GM18499 (cell line): ENCODE data around the gene GSTM2.
A peak's percentile ranks its signal among the peaks of the same experiment; 100 is the strongest.
"Not testable (repeated sequence)": the region's sequence is repeated elsewhere in the genome, so short reads cannot be mapped to it uniquely, and the experiment has no call there.

Experiments used
- ATAC-seq: cut with Tn5 transposase; IDR thresholded peaks from one replicate; pipeline ENCODE4 v1.9.1; 2021; ENCODE audit warnings: moderate number of reproducible peaks; ENCODE audit not compliant: insufficient read depth, unreplicated experiment

The GSTM2 gene

DNA sequence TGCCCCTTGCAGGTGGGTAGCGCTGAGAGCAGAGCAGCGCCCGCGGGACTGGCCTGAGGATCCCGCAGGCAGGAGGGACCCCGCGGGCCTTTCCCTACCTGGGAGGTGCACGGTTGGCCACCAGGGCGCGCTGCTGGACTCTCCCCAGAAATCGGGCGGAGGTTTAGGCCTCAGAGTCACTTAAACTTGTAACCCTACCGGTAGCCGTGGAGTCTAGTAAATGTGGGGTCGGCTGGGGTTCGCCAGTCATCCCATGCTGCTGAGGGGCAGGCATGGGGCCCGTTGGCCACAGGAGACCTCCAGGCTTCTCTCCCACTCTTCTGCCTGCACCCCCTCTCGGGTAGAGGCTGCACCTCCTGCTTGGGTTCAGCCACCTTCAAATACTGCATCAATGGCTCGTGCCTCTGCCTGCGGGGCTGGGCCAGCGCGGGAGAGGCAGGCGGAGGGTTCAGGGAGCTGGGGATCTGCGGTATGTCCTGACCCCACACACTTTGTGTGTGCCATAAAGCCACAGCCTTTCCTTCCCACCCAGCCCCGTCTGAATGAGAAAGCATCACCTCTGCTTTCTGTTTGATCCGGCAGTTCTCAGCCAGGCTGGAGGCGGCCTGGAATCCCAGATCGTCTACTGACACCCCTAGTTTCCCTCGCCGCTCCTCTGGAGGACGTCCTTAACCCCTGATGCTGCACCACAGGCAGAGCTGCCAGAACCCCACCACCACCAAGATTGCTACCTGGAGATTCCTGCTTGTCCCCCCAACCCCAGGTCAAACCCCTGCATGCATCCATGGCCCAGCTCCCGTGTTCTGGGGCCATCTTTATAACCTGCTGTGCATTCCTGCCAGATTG lies 24.2 kb upstream of the GSTM2 start:
- ATAC-seq, result no peak

DNA sequence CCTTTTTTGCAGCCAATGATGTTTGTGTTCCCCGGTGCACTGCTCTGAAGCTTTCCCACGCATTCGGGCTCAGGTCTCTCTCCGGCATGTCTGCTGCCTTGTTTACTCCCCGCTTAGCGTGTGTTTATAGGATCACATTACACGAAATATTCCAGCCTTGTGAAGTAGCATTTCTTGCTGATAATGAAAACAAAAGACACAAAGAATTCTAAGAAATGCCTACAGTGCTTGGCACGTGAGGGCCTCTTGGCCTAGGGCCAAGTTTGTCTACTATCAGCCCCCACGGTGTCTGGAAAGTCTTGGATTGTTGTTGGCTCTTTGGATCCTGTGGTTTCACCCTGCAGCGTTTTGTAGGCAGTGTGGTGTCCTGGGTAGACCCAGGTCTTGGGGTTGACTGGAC lies 23.2 kb upstream of the GSTM2 start:
- ATAC-seq, result no peak

DNA sequence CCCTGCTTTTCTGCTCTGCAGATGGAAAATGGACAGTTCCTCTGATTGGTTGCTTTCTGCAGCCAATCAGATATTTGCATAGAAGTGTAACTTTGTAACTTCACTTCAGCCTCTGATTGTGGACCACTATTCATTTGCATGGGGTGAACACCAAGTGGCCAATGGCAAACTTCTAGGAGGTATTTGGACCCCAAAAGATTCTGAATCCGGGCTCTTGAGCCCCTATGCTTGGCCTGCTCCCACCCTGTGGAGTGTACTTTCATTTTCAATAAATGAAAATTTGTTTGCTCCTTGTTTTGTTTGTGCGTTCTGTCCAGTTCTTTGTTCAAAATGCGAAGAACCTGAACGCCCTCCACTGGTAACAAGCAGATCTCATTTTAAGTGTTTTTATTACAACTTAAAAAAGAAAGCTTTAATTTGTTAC lies 18.4 kb upstream of the GSTM2 start:
- ATAC-seq, result no peak

DNA sequence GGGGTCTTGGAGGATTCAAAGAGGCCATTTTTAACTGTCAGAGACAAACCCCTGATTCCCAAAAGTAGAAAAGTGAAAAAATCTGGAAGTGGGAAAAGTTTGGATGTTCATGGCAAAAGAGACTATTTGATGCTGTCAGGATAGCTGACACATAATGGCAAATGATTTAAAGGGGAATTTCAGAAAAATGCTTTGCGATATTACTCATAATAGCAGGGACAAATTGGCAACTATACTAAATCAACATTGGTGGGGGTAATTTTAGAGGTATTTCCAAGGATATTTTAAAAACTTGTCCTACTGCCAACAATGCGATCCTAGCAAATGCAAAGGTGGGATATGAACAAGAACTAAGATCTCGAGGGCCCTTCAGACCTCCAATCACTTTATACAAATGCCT lies 17.2 kb upstream of the GSTM2 start:
- no peak for ATAC-seq

DNA sequence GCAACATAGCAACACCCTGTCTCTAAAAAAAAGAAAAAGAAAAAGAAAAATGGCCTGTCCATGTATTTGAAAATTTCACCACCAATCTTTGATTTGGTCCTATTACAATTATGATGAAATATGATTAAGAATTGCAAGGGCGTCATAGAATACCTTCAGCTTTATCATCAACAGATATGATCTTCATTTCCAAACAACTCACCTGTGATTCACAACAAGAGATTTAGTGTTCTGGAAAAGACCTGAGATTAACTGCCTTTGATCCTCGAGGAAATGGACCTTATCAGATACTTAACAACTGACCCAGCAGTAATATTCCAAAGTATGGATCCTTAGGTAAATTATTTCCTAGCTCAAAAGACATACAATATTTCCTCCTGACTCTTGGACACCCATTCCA lies 15.5 kb upstream of the GSTM2 start:
- ATAC-seq, result no peak

DNA sequence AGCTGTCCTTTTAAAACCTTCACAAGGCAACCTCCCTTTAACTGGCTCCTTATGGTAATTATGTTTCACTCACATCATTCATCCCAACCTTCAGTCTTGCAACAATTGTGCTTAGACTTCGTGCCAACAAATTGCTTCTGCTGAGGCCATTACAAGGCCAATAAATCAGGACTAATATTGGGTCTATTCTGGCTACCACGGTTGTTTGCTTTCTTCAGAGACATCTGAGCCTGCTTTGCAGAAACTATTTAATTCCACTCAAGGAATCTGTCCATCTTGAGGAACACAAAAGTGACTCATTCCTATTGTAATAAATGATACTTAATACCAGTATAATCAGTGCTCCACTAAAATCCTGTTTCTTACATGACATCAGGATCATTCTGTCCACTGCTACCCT lies 14.6 kb upstream of the GSTM2 start:
- ATAC-seq, result no peak

DNA sequence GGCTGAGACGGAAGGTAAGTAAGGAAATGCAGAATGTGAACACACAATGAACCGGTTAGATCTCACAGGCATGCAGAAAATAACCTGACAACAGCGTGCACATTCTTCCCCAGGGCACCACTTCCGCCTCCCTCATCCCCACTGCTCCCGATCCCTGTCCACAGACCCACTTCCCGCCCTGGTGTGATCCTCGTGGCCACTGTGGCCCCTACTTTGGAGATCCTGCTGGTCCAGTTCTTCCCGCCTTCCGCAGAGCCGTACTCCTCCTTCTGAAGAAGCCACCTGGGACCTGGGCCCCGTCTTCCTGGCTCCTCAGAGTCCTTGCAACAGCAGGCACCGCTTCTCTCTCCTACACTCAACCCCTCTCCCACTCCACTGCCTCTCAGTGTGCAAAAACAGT lies 13.3 kb upstream of the GSTM2 start:
- no peak for ATAC-seq

DNA sequence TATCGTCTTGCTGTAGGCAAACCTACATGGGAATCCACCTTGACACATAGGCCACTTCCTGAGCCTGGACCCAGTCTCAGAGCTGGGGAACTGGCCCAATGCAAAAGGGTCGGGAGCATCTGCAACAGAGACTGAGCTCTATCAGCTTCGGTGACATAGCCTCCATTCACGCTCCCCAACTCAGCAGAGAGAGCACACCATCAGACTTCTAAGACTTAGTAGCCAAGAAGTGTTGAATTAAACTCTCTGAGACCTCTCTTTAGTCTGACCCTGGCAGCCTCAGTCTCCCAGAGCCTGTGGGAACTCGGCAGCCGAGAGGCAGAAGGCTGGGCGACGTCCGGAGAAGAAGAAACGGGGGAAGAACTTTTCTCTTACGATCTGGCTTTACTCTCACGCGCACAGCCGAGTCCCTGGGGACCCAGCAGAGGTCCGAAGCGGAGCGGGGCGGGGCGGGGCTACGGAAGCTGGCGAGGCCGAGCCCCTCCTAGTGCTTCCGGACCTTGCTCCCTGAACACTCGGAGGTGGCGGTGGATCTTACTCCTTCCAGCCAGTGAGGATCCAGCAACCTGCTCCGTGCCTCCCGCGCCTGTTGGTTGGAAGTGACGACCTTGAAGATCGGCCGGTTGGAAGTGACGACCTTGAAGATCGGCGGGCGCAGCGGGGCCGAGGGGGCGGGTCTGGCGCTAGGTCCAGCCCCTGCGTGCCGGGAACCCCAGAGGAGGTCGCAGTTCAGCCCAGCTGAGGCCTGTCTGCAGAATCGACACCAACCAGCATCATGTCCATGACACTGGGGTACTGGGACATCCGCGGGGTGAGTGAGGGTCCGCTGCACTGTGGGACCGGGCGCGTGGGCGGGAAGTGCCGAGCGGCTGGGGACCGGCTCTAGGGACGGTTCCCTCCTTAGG lies 12.0 kb upstream of the GSTM2 start, which contains the start of gene GSTM4:
GSTM4 (plus strand) TSS at position 485 of the 905 bp plus-strand sequence; CDS start at position 776, 291 bp downstream.
- peak; percentile 74 for ATAC-seq

DNA sequence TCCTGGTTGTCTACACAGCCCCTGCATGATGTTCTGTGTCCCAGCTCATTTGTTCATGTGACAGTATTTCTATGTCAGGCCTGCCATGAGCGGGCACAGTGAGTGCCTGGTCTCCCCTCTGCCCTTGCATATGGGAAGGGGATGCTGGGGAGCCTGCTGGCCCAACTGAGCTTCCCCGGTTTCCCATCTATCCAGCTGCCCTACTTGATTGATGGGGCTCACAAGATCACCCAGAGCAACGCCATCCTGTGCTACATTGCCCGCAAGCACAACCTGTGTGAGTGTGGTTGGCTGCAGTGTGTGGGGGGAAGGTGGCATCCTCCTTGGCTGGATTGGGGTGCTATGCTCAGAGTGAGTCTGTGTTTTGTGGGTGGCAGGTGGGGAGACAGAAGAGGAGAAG lies 10.5 kb upstream of the GSTM2 start:
- no peak for ATAC-seq

DNA sequence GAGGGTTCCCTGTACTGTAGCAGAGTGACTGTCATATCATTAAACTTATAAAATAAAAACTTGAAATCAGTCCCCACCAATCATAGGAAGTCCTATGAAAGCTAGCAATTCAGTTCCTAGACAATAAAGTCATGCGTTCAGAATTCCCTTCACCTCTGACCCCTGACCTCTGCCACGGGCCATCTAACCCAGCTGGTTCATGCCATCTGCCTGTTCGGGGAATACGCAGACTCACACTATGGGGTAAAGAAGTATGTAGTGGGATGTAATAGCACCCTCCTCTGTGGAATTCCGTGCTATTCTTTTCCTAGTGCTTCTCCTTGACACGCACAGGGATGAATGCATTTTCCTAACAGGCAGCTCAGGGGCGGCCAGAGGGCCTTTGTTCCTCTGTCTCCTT lies 9.9 kb upstream of the GSTM2 start:
- no peak for ATAC-seq

DNA sequence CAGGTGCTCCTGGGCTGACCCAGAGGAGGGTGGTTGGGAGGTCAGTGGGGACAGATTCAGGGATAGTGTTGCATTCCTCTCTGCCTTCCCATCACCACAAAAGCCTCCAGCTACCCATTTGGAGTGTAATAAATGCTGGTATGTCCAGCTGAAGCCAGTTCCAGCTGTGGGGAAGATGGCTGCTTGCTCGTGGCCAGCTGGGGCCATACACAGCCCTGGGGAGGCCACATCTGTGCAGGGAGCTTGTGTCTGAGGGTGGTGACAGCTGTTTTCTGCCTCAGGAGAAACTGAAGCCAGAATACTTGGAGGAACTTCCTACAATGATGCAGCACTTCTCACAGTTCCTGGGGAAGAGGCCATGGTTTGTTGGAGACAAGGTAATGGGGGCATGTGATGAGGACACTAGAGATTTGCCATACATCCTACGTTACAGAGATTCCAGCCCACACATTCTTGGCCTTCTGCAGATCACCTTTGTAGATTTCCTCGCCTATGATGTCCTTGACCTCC lies 9.3 kb upstream of the GSTM2 start:
- ATAC-seq, result no peak

DNA sequence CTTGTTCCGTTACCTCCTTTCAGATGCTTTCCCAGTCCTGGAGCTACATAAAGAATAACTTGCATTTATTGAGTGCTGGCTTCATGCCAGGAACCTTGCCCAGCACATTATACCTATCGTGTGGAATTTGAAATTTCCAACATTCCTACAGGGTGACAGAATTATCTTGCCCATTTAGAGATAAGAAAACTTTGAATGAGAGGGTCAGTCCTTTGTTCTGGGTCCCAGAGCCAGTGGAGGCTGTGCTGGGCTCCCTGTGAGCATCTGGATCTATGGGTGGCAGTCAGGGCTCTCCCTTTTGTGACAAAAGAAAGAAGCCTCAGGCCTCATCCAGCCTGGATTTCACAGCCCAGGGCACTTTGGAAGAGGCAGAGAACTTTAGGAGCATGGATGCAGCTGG lies 8.7 kb upstream of the GSTM2 start:
- no peak for ATAC-seq

DNA sequence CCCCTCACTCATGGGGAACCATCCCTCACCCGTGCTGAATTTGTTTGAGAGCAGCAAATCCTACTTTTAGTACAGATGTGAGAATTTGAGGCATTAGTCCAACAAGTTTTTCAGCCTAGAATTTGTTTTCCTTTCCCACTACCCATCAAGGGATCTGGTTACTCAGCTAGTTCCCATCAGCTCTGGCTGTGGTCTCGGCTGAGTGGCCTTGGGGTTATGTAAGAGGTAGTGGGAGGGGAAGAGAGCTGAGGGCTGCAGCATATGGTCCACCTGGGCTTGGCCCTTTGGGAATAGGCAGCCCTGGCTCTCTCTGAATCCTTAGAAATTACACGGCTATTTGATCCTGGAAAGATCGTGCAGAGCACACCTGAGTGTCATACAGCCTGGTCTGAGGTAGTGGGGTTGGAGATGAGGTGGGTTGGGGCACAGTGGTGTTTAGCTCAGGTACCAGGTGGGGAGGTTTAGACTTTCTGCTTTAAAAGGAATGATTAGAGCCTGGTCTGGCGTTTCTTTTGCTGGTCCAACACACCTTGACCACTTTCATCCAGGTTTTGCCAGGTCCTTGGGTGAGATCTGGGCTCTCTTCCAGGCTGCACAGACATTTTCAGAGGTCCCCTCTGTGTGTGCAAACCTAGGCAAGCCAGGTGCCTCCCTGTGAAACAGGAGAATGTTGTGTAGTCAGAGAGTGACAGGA lies 7.7 kb upstream of the GSTM2 start:
- no peak for ATAC-seq

DNA sequence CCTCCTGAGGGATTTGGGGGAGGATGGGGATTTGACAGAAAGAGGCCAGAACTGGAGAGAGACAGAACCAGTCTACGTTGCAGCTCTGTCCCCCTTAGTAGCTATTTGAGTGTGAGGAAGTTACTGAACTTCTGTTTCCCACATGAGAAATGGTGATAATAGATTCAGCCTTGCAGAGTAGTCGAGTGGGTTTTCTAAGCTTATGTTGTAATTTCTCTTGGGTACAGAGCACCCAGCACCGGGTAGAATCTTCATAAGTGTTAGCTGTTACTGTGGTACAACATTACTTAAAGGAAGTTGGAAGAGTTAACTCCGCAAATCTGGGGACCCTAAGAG lies 7.2 kb upstream of the GSTM2 start:
- ATAC-seq, result not testable (repeated sequence)

DNA sequence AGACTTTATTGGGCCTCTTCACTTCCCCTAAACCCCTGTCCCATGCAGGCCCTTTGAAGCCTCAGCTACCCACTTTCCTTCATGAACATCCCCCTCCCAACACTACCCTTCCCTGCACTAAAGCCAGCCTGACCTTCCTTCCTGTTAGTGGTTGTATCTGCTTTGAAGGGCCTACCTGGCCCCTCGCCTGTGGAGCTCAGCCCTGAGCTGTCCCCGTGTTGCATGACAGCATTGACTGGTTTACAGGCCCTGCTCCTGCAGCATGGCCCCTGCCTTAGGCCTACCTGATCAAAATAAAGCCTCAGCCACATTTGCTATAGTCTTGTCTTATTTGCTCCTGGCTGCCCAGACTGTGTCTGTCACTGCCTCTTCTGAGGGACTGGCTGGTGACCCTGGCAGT lies 6.5 kb upstream of the GSTM2 start:
- ATAC-seq, result no peak

DNA sequence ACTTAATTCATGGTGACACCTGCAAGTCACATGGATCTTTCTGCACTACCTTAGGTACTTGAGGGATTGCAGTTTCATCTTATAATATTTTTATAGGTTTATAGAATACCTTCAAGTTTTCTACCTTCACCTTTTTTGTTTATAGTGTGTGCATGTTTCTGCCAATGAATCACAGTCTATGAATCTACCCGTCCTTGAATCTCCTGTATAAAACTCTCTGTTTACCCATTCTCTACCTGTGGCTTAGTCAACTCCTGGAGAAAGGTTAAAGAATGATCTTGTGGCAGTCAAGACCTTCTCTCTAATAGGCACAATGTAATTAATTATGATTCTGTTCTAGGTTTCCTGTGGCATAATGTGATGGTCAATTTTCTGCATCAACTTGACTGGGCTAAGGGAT lies 3.2 kb upstream of the GSTM2 start:
- no peak for ATAC-seq

DNA sequence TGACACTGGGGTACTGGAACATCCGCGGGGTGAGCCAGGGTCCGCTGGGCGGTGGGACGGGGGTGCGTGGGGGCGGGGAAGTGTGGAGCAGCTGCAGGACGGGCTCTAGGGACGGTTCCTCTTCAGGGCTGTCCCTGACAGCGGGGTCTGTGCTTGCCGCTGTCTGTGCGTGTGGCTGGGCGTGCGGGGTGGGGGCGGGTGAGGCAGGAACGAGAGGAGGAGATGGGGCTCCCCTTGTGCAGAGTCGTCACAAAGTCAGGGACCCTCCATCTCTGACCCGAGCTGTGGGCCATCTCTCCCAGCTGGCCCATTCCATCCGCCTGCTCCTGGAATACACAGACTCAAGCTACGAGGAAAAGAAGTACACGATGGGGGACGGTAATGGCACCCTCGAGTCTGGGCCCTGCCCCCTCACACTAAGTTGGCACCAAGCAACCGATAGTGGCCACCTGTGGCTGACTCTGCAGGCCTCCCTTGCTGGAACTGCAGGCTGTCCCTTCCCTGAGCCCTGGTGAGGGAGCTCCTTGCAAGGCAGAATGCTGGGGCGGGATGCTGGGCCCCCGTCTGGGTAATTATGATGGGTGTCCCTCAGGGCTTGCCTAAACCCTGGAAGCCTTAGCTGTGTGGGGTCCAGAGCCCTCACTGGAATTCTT lies 392 bp downstream of the GSTM2 start:
- no peak for ATAC-seq

DNA sequence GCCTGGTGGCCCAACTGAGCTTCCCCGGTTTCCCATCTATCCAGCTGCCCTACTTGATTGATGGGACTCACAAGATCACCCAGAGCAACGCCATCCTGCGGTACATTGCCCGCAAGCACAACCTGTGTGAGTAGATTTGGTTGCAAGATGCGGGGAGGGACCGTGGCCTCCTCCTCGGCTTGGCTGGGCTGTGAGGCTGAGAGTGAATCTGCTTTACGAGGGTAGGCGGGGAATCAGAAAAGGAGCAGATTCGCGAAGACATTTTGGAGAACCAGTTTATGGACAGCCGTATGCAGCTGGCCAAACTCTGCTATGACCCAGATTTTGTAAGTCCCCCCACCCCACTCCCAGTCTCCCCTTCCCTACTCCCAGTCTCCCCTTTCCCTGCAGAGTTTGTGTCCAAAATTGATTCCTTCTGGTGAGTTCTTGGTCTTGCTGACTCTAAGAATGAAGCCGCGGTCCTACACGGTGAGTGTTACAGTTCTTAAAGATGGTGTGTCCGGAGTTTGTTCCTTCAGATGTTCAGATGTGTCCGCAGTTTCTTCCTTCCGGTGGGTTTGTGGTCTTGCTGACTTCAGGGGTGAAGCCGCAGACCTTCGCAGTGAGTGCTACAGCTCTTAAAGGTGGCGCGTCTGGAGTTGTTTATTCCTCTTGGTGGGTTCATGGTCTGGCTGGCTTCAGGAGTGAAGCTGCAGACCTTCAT lies 1.5 kb downstream of the GSTM2 start:
- no peak for ATAC-seq

DNA sequence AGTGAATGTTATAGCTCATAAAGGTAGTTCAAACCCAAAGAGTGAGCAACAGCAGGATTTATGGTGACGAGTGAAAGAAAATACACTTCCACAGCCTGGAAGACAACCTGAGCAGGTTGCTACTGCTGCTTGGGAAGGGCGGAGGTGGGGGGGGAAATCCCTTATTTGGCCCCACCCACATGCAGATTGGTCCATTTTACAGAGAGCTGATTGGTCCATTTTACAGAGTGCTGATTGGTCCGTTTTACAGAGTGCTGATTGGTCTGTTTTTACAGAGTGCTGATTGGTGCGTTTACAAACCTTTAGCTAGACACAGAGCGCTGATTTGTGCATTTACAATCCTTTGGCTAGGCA lies 2.1 kb downstream of the GSTM2 start:
- not testable (repeated sequence) for ATAC-seq

DNA sequence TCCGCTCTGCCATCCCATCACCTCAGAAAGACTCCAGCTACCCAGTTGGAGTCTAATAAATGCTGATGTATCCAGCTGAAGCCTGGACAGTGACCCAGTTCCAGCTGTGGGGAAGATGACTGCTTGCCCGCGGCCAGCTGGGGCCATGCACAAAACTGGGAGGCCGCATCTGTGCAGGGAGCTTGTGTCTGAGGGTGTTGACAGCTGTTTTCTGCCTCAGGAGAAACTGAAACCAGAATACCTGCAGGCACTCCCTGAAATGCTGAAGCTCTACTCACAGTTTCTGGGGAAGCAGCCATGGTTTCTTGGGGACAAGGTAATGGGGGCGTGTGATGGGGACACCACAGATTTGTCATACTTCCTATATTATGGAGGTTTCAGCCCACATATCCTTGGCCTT lies 3.2 kb downstream of the GSTM2 start:
- ATAC-seq, result no peak
